Duodenal mucosa (tissue), 2 donors: ENCODE results near the gene CDK15.

ENCODE experiments used
- H3K27ac ChIP-seq: one replicate; pipeline ENCODE4 v1.7.0; 2013; ENCODE audit warnings: low read depth, low read length
- H3K27me3 ChIP-seq, 2 donors: one replicate each; pipeline ENCODE4 v1.7.0; 2013; ENCODE audit warnings: low read length in 2 of 2, control low read depth in 1 of 2; ENCODE audit not compliant: insufficient read depth in 2 of 2, control insufficient read depth in 1 of 2
- H3K36me3 ChIP-seq, 2 donors: one replicate each; pipeline ENCODE4 v1.7.0; 2013; ENCODE audit warnings: low read length in 2 of 2, control low read depth in 1 of 2; ENCODE audit not compliant: insufficient read depth in 2 of 2, control insufficient read depth in 1 of 2
- H3K4me1 ChIP-seq, 2 donors: one replicate each; pipeline ENCODE4 v1.7.0; 2013; ENCODE audit warnings: low read length in 2 of 2, control low read depth in 1 of 2; ENCODE audit not compliant: insufficient read depth in 2 of 2, control insufficient read depth in 1 of 2
- H3K4me3 ChIP-seq, 2 donors: one replicate each; pipeline ENCODE4 v1.7.0; 2013; ENCODE audit warnings: low read length in 2 of 2, low read depth in 1 of 2
- H3K9ac ChIP-seq, 2 donors: one replicate each; pipeline ENCODE4 v1.7.0; 2013; ENCODE audit warnings: low read length in 2 of 2, low read depth in 1 of 2
- H3K9me3 ChIP-seq, 2 donors: one replicate each; pipeline ENCODE4 v1.7.0; 2013; ENCODE audit warnings: low read length in 2 of 2, control low read depth in 1 of 2; ENCODE audit not compliant: control insufficient read depth in 1 of 2

The CDK15 gene

GRCh38 chr2:201774546-201774945 is 31.8 kb upstream of the CDK15 start:
- Histone ChIP-seq H3K4me1 (peaks cover 14 to 47% of the 10 kb centered on the region in 2 donors), H3K9ac (no peak overlapping the region), H3K27ac (no peak overlapping the region), H3K4me3 (no peak overlapping the region), H3K27me3 (no peaks in the 10 kb centered on the region), H3K9me3 (no peaks in the 10 kb centered on the region), H3K36me3 (no peaks in the 10 kb centered on the region)

DNA sequence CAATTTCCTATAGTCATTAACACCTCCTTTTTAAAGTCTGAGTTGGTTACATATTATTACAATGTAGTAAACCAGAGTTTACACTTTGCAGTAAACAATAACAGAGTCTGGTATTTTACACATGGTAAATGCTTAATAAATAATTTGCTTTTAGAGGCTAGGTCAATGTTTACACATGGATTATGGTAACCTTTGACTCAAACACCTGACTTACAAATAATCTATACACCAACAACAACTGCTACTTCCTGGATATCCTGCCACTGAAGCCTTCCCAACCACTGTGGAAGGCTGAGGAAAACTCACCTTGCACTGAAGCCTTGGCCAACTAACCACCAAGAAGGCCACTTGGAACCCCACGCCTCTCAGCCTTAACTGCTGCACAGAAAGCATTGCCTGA is 31.0 kb upstream of the CDK15 start:
- H3K9ac ChIP-seq = peak overlapping the region in 1 of 2 donors; percentile 15
- H3K36me3 ChIP-seq = no peaks in the 10 kb centered on the region
- peak overlapping the region; percentile 42 to 56 for H3K4me3 ChIP-seq
- H3K27ac ChIP-seq = no peak overlapping the region
- H3K4me1 ChIP-seq = peaks cover 21 to 54% of the 10 kb centered on the region in 2 donors
- no peaks in the 10 kb centered on the region for H3K27me3 ChIP-seq
- no peaks in the 10 kb centered on the region for H3K9me3 ChIP-seq

DNA sequence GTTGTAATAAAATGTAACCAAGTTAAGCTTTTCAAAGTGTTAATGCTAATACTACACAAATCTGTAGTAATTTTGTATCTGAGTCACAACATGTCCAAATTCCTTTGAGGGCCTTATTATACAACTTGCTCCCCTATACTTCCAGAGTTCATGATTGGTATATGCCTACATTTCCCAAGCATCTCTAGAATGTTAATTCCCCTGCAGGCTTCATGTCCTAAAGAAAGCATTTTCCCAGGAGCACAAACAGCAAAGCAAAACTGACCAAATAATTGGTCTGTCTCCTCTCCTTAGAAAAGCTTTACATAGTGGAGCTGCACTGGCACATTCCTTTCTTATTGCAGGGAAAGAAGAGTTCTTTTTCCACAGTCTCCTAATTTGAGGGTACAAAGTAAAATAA is 29.3 kb upstream of the CDK15 start:
- Histone ChIP-seq H3K4me1 (peaks cover 27 to 59% of the 10 kb centered on the region in 2 donors), H3K4me3 (no peak overlapping the region), H3K27ac (no peak overlapping the region), H3K27me3 (no peaks in the 10 kb centered on the region), H3K9ac (no peak overlapping the region), H3K36me3 (no peaks in the 10 kb centered on the region), H3K9me3 (no peaks in the 10 kb centered on the region)

DNA sequence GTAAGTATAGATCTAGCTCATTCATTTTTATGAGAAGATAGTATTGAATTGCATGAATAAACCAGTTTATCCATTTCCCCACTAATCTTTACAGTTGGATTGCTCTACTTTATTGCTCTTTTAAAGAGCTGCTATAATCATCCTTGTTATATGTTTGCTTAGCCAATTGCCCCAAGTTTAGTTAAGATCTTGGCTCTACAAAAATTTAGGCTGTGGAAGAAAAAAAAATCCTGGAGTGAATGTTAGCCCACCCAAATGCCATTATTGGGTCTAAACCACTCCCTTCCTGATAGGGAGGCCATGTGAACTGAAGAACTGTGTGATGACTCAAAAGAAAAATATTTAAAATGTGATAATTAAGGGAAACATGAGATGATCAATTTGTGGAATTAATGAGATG is 28.5 kb upstream of the CDK15 start:
- H3K4me1 ChIP-seq = peaks cover 27 to 60% of the 10 kb centered on the region in 2 donors
- H3K4me3 ChIP-seq = no peak overlapping the region
- no peaks in the 10 kb centered on the region for H3K9me3 ChIP-seq
- H3K27ac ChIP-seq = no peak overlapping the region
- no peaks in the 10 kb centered on the region for H3K27me3 ChIP-seq
- no peak overlapping the region for H3K9ac ChIP-seq
- no peaks in the 10 kb centered on the region for H3K36me3 ChIP-seq

GRCh38 chr2:201779901-201780673 is 26.2 kb upstream of the CDK15 start:
- Histone ChIP-seq H3K4me3 (peak overlapping the region; percentile 91 to 97), H3K9ac (peak overlapping the region; percentile 78 to 85), H3K9me3 (no peaks in the 10 kb centered on the region), H3K36me3 (no peaks in the 10 kb centered on the region), H3K27me3 (no peaks in the 10 kb centered on the region), H3K27ac (peak overlapping the region; percentile 73), H3K4me1 (peaks cover 25 to 54% of the 10 kb centered on the region in 2 donors)

DNA sequence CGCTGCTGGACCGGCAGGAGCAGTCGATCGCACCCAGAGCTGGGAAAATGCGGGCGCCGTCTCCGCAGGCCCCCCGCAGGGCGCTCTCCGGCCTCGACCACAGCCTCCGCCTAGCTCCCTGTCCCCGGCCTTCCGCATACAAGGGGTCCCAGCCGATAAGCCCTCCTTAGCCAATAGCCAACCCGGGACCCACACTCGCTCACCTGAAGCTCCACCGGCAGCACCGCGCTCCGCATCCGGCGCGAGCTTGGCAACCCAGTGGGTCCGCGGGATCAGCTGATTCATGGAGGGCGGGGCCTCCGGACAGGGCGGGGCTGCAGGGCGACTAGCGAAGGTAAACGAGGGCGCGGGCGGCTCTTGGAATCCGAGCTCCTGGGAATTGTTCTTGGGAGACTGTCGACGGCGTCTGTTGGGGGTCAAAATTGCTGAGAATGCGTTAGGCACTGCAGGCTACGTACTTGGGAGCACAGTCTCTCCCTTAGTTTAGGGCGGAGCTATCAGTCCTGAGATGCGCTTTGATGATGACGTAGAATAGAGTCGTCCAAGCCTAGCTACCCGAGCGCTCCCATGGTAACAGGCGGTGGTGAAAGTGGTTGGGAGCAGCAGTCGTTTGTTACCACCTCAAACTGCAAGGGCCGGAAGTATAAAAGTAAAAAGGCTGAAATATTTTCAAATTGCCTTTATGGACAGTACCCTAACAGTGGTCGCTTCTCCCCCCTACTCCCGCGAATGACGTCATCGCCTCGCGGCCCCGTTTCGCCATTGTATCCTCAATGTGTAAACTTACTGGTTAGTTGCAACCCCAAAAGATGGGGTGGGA is 25.5 kb upstream of the CDK15 start, which contains the start of gene ALS2:
TSS of gene ALS2 (minus strand) at position 260 of the 820 bp plus-strand sequence. CDS start 12,048 bp downstream, outside the sequence.
- Histone ChIP-seq H3K9me3 (no peaks in the 10 kb centered on the region), H3K27me3 (no peaks in the 10 kb centered on the region)

DNA sequence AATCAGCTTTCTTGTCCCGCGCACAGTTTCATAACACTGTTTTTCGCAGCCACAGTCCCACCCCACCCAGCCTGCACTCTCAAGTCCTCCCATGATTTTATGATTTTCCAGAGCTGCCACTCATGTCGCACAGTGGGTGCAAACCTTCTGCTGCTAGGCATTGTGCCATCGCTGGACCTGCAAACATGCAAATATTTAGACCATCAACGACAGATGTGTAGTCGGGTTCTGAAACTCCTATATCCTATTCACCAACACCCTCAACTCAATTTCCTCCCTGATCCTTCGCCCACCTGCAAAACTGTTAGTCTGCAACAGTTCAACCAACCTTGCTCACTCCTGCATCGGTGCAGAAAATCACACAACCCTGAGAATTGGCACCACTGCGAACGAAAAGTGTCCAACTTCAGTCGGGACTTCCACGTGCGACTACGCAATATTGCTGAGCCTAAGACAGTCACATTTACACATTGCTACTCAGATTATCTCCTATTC is 24.7 kb upstream of the CDK15 start:
- Histone ChIP-seq H3K27ac (peak overlapping the region; percentile 73), H3K4me1 (peaks cover 17 to 39% of the 10 kb centered on the region in 2 donors), H3K4me3 (peak overlapping the region; percentile 91 to 97), H3K36me3 (no peaks in the 10 kb centered on the region), H3K27me3 (no peaks in the 10 kb centered on the region), H3K9me3 (no peaks in the 10 kb centered on the region), H3K9ac (peak overlapping the region; percentile 78 to 85)

More for the DNA sequence above, 25.5 kb upstream of the CDK15 start, which contains the start of gene ALS2:
- H3K27ac ChIP-seq = peak within 1 kb of the TSS; percentile 73
- H3K9ac ChIP-seq = peak within 1 kb of the TSS; percentile 78 to 85
- peak within 1 kb of the TSS; percentile 91 to 97 for H3K4me3 ChIP-seq
- peaks cover 17 to 46% of the 10 kb centered on the region in 2 donors for H3K4me1 ChIP-seq
- H3K36me3 ChIP-seq = no peaks in the 10 kb centered on the region

GRCh38 chr2:201784563-201784962 is 21.8 kb upstream of the CDK15 start:
- Histone ChIP-seq H3K36me3 (no peaks in the 10 kb centered on the region), H3K4me3 (no peak overlapping the region), H3K9ac (no peak overlapping the region), H3K27me3 (no peaks in the 10 kb centered on the region), H3K4me1 (peaks cover 13 to 14% of the 10 kb centered on the region in 2 donors), H3K27ac (no peak overlapping the region), H3K9me3 (no peaks in the 10 kb centered on the region)

DNA sequence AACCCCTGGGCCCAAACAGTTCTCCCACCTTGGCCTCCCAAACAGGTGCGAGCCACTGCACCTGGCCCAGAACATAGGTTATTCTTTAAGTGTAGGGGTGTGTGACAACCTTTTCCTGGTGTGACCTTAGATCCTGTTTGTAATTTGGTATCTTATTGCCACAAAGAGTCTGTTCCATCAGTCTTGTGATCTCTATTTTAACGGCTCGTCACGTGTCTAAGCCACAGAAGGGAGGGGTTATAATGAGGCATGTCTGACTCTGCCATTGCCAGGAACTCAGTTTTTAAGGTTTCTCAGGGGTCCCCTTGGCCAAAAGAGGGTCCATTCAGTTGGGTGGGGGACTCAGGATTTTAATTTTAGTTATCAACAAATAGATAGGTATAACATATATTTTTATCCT is 21.2 kb upstream of the CDK15 start:
- Histone ChIP-seq H3K27ac (no peak overlapping the region), H3K4me3 (no peak overlapping the region), H3K27me3 (no peaks in the 10 kb centered on the region), H3K9ac (no peak overlapping the region), H3K4me1 (peaks cover 7 to 9% of the 10 kb centered on the region in 2 donors), H3K9me3 (no peaks in the 10 kb centered on the region), H3K36me3 (no peaks in the 10 kb centered on the region)

- Histone ChIP-seq H3K27ac (no peak overlapping the region), H3K9me3 (no peaks in the 10 kb centered on the region), H3K27me3 (no peaks in the 10 kb centered on the region)
These were observed 19.9 kb upstream of the CDK15 start for GRCh38 chr2:201786471-201786870.

More at GRCh38 chr2:201786471-201786870, 19.9 kb upstream of the CDK15 start:
- Histone ChIP-seq H3K36me3 (no peaks in the 10 kb centered on the region), H3K9ac (no peak overlapping the region), H3K4me3 (no peak overlapping the region), H3K4me1 (peaks cover 5 to 6% of the 10 kb centered on the region in 2 donors)
